T-helper 1 cell treated with Interleukin-12 subunit alpha and Interleukin-12 subunit beta and Interleukin-4 antibody, amounts not matched to agents 30 ng/mL and 1 ng/mL, for 36 hours (primary cell): ENCODE data around the gene RAG1. TPM values are rescaled to one million over a fixed set of nuclear protein-coding genes. Genes with fewer than 3 reads are reported as not detected.

Experiments used
- intact Hi-C: fragments of 100-400 bp; cut with micrococcal nuclease; formaldehyde crosslinking; loops from one replicate; pipeline ENCODE4 v1.15.1; 2024
- total RNA-seq: library from RNA; stranded (reverse); gene quantifications from 2 replicates; pipeline ENCODE4 v1.2.3, GENCODE V29; 2022

The RAG1 gene
- total RNA-seq, 1 donor from 2014 or later, result 0.42 TPM

- intact Hi-C loops, result no loop called here
Measured at GRCh38 chr11:36627006-36627405, 59.2 kb downstream of the RAG1 start.

GRCh38 chr11:36627471-36627870 lies 59.7 kb downstream of the RAG1 start:
- intact Hi-C loops, result no loop called here

GRCh38 chr11:36628141-36628540 lies 60.3 kb downstream of the RAG1 start:
- intact Hi-C loops, result no loop called here

- intact Hi-C loops, result no loop called here
Measured at GRCh38 chr11:36628765-36629244, 61.0 kb downstream of the RAG1 start.

Other genes with a start within 250 kb of the RAG1 start
- gene TRAF6, start 57.7 kb upstream of the RAG1 start, total RNA-seq, result 14.1 and 15.0 TPM in 2 replicates
- gene IFTAP, start 26.5 kb downstream of the RAG1 start, total RNA-seq, result 1.1 and 1.4 TPM in 2 replicates
- gene RAG2, start 30.2 kb downstream of the RAG1 start, total RNA-seq, result not detected in 2 replicates